Thyroid gland (tissue), 4 donors: ENCODE data around the gene WDR7. TPM values are rescaled to one million over a fixed set of nuclear protein-coding genes. Genes with fewer than 3 reads are reported as not detected.

ENCODE experiments used
- DNase-seq, 2 donors: peaks; one replicate each; pipeline ENCODE4 v3.0.0-alpha.2; 2019
- H3K27ac ChIP-seq, 3 donors: fragments of 200-600 bp; sonication (generic); 1 replicate in 2 of 3; 2 replicates in 1 of 3; pipeline ENCODE4 v1.5.1; 2016 to 2019; ENCODE audit warnings: mild to moderate bottlenecking in 1 of 3, moderate library complexity in 1 of 3
- H3K27me3 ChIP-seq: fragments of 200-600 bp; sonication (generic); one replicate; pipeline ENCODE4 v1.5.1; 2019
- H3K36me3 ChIP-seq, 2 donors: fragments of 200-600 bp; sonication (generic); one replicate each; pipeline ENCODE4 v1.5.1; 2016 to 2019
- H3K4me1 ChIP-seq, 2 donors: fragments of 200-600 bp; sonication (generic); one replicate each; pipeline ENCODE4 v1.5.1; 2017 to 2019
- H3K4me3 ChIP-seq, 3 donors: fragments of 200-600 bp; sonication (generic); replicated peaks in 1 of 3; 1 replicate in 2 of 3; 2 replicates in 1 of 3; pipeline ENCODE4 v1.5.1; 2016; ENCODE audit warnings: mild to moderate bottlenecking in 1 of 3
- H3K9me3 ChIP-seq: fragments of 200-600 bp; sonication (generic); one replicate; pipeline ENCODE4 v1.5.1; 2017
- POLR2A ChIP-seq, 2 donors: fragments of 450-650 bp; IDR thresholded peaks; one replicate each; pipeline ENCODE4 v1.6.1; 2017; ENCODE audit warnings: antibody characterized with exemption in 2 of 2, mild to moderate bottlenecking in 2 of 2, moderate library complexity in 1 of 2
- WGBS, 2 donors: methylation state at CpG; one replicate each; pipeline ENCODE4 v1.1.5; 2017; 5-methylcytosine and 5-hydroxymethylcytosine counted together
- intact Hi-C: fragments of 100-400 bp; cut with DNase I; formaldehyde crosslinking; loops from one replicate; pipeline ENCODE4 v1.15.1; 2023
- total RNA-seq, 4 donors: library from RNA; depleted of rRNA; stranded (reverse); fragments of >200 nt; gene quantifications; one replicate each; pipeline ENCODE4 v1.2.3, GENCODE V29; 2016
- TF ChIP-seq, protein P1 (sequence below), 6 experiments: fragments of 200-600 bp in 3 of 6; fragments of 450-650 bp in 3 of 6; sonication (generic) in 3 of 6; IDR thresholded peaks; one replicate each; pipeline ENCODE4 v1.5.1; 2016 to 2019; ENCODE audit warnings: antibody characterized with exemption in 6 of 6, mild to moderate bottlenecking in 2 of 6, inconsistent platforms in 1 of 6, moderate library complexity in 1 of 6

WDR7 gene
- total RNA-seq, 4 donors from 2014 or later, result 42.0 to 88.8 (median 49.6) TPM

DNA sequence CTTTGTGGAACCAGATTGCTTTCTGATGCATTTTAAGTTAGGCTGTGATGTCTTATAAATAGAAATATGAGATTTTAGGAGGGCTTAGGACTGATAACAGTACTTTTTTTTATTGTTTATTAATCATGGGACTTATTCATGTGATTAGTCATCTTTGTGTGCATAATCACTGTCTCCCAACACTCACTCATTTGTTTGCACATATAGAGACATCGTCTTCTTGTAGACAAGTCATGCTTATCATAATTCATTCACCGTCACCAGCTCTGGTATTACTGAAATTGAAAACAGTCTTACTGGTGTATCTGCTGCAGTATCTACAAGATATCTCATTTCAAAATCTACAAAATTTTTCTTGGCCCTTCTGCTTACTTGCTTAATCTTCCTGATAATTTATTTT lies 45.8 kb downstream of the WDR7 start:
- no peak for DNase-seq
- 94 to 98% methylated on average over 2 of the region's 2 CpGs for WGBS, 2 donors
- H3K4me1 ChIP-seq, result no peaks in the 10 kb centered on the region
- TF ChIP-seq, protein P1, sequence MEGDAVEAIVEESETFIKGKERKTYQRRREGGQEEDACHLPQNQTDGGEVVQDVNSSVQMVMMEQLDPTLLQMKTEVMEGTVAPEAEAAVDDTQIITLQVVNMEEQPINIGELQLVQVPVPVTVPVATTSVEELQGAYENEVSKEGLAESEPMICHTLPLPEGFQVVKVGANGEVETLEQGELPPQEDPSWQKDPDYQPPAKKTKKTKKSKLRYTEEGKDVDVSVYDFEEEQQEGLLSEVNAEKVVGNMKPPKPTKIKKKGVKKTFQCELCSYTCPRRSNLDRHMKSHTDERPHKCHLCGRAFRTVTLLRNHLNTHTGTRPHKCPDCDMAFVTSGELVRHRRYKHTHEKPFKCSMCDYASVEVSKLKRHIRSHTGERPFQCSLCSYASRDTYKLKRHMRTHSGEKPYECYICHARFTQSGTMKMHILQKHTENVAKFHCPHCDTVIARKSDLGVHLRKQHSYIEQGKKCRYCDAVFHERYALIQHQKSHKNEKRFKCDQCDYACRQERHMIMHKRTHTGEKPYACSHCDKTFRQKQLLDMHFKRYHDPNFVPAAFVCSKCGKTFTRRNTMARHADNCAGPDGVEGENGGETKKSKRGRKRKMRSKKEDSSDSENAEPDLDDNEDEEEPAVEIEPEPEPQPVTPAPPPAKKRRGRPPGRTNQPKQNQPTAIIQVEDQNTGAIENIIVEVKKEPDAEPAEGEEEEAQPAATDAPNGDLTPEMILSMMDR (IDR thresholded peaks at IDR 0.05), result no peak
- TF ChIP-seq POLR2A (IDR thresholded peaks at IDR 0.05), result no peak
- H3K4me3 ChIP-seq, result no peak overlapping the region
- H3K27ac ChIP-seq, result no peak overlapping the region
- H3K9me3 ChIP-seq, result no peaks in the 10 kb centered on the region
- no peaks in the 10 kb centered on the region for H3K27me3 ChIP-seq
- peaks cover 0 to 7% of the 10 kb centered on the region in 2 donors for H3K36me3 ChIP-seq
- intact Hi-C loops, result no loop called here

DNA sequence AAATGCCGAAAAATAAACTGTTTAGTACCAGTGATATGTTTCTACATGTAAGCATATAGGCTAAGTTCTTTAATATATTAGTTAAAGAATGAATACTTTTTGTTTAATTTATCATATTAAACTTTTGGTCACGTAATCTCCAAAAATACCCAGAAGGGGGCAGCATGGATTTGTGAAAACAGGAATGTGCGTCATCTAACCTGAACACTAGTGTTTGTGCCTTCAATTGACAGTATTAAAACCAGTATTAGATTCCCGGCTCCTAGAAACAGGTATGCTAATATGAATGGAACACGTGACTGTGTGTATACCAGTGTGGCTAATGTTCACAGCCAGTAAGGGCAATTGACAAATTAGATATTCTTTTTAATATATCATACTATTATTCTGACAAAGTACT lies 51.8 kb downstream of the WDR7 start:
- no peak overlapping the region for H3K4me3 ChIP-seq
- H3K27me3 ChIP-seq, result no peaks in the 10 kb centered on the region
- TF ChIP-seq POLR2A (IDR thresholded peaks at IDR 0.05), result no peak
- TF ChIP-seq, protein P1 (IDR thresholded peaks at IDR 0.05), result peak in 3 of 6 experiments; percentile 39 to 50 (median 39)
- no peak for DNase-seq
- WGBS, 2 donors, result 57 to 58% methylated on average over 5 of the region's 5 CpGs
- H3K4me1 ChIP-seq, result no peaks in the 10 kb centered on the region
- H3K27ac ChIP-seq, result no peak overlapping the region
- intact Hi-C loops, result no loop called here
- H3K36me3 ChIP-seq, result no peaks in the 10 kb centered on the region
- H3K9me3 ChIP-seq, result no peaks in the 10 kb centered on the region

DNA sequence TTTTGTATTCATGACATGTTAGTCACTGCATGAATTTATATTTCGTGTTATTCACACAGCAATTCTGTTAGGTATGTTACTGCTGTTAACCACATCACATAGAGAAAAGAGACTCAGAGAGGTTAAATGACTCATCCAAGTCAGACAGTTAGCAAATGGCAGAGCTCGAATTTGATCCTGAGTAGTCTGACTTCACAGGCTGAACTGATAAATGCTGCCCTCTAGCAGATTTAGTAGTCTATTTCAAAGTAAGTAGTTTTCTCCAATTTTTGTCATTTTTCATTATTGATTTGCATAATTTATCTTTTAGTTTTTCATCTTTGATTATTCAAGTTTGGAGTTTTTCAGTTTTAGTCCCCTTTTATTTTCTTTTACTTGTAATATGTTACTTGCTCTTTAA lies 58.3 kb downstream of the WDR7 start:
- whole genome bisulfite sequencing, 2 donors, result 60 to 80% methylated on average over 2 of the region's 2 CpGs
- TF ChIP-seq POLR2A (IDR thresholded peaks at IDR 0.05), result no peak
- TF ChIP-seq, protein P1 (IDR thresholded peaks at IDR 0.05), result peak in 1 of 6 experiments; percentile 12
- Histone ChIP-seq H3K36me3 (no peaks in the 10 kb centered on the region), H3K9me3 (no peaks in the 10 kb centered on the region), H3K27ac (no peak overlapping the region), H3K27me3 (no peaks in the 10 kb centered on the region), H3K4me3 (no peak overlapping the region), H3K4me1 (peaks cover 0 to 6% of the 10 kb centered on the region in 2 donors)
- no peak for DNase-seq
- intact Hi-C loops, result no loop called here

DNA sequence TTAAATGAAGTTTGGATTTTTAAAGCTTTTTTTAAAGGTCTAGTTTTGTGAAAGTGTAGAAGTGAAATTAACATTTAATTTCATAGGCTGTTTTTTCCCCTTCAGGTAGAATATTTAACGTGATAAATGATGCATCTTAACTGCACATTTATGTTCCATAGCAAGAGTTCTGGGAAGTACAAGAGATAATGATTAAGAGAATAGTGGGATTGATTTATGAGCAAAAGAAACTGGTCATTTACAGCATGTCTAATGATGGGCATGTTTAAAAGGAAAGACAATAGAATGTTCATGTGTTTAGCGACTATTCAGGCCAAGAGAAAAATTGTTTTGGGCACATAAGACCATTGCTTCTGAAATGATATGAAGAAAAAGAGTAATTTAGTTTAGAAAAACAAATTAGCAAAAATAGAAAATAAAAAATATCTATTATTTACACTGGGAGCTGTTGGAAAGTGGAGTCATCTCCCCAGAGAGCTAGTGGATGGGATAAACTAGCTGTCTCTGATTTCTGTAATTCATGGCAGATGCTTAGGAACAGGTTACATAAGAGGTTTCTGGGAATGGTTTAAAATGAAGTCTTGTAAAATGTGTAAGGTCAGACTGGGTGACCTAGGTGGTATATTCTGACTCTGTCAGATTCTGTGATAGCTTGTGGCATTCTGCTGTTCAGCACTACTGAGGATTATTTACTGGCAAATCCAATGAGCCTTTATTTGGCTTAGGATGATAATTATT lies 60.7 kb downstream of the WDR7 start:
- Histone ChIP-seq H3K4me1 (peaks cover 0 to 6% of the 10 kb centered on the region in 2 donors), H3K4me3 (no peak overlapping the region), H3K27me3 (no peaks in the 10 kb centered on the region), H3K27ac (no peak overlapping the region), H3K9me3 (no peaks in the 10 kb centered on the region), H3K36me3 (no peaks in the 10 kb centered on the region)
- whole genome bisulfite sequencing, 2 donors, result 84 to 90% methylated on average over 2 of the region's 2 CpGs
- TF ChIP-seq, protein P1 (IDR thresholded peaks at IDR 0.05), result no peak
- TF ChIP-seq POLR2A (IDR thresholded peaks at IDR 0.05), result no peak
- DNase-seq, result no peak
- intact Hi-C loops, result no loop called here

DNA sequence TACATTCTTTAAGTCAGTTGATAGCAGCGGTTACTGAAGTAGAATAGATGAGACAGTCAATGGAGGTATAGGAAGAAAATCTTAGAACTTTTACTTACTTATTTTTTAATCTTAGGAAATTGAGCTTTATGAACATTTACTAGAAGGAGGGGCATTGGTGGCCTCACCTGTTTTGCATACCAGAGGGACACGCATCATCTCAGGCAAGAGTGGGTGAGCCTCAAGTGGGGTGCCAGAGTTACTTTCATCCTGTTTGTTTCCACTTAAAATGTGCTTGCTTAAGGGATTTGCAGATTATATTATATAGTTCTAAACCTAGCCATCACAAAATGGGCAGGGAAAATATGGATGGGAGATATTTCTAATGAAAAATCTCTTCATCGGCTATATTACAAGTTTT lies 61.6 kb downstream of the WDR7 start:
- no peak for TF ChIP-seq POLR2A (IDR thresholded peaks at IDR 0.05)
- TF ChIP-seq, protein P1 (IDR thresholded peaks at IDR 0.05), result no peak
- intact Hi-C loops, result no loop called here
- Histone ChIP-seq H3K27me3 (no peaks in the 10 kb centered on the region), H3K27ac (no peak overlapping the region), H3K4me3 (no peak overlapping the region), H3K9me3 (no peaks in the 10 kb centered on the region), H3K36me3 (no peaks in the 10 kb centered on the region), H3K4me1 (peaks cover 0 to 6% of the 10 kb centered on the region in 2 donors)
- WGBS, 2 donors, result 82 to 85% methylated on average over 3 of the region's 3 CpGs
- peak; percentile 59 to 64 for DNase-seq
